GM12878 (cell line): ENCODE data around the gene VAT1. TPM values are rescaled to one million over a fixed set of nuclear protein-coding genes. Genes with fewer than 3 reads are reported as not detected.

Experiments
- BACH1 ChIP-seq: fragments of 450-650 bp; IDR thresholded peaks from 2 replicates; pipeline ENCODE4 v1.6.1; 2017; ENCODE audit warnings: mild to moderate bottlenecking, borderline replicate concordance
- CREB1 ChIP-seq: IDR thresholded peaks from 2 replicates; pipeline ENCODE4 v1.6.1; 2012; ENCODE audit warnings: low read depth, mild to moderate bottlenecking, inconsistent platforms
- DPF2 ChIP-seq: fragments of 450-650 bp; IDR thresholded peaks from 2 replicates; pipeline ENCODE4 v1.6.1; 2017; ENCODE audit warnings: mild to moderate bottlenecking
- EGR1 ChIP-seq, 2 experiments: IDR thresholded peaks; 1 replicate in 1 of 2; 2 replicates in 1 of 2; pipeline ENCODE4 v1.6.1; 2011 to 2012; ENCODE audit warnings: low read depth in 2 of 2, low read length in 2 of 2, borderline replicate concordance in 1 of 2, mild to moderate bottlenecking in 1 of 2, moderate library complexity in 1 of 2
- EZH2 ChIP-seq: IDR thresholded peaks from 2 replicates; pipeline ENCODE4 v1.6.1; 2012; ENCODE audit warnings: low read depth, mild to moderate bottlenecking, control low read depth, inconsistent platforms, low read length, borderline replicate concordance; ENCODE audit not compliant: control insufficient read depth
- GABPA ChIP-seq: IDR thresholded peaks from 2 replicates; pipeline ENCODE4 v1.6.1; 2014; ENCODE audit warnings: antibody characterized with exemption, low read depth, mild to moderate bottlenecking, inconsistent platforms
- HDAC6 ChIP-seq: fragments of 200-600 bp; sonication (generic); IDR thresholded peaks from one replicate; pipeline ENCODE4 v1.8.0; 2017; ENCODE audit warnings: antibody characterized with exemption; ENCODE audit not compliant: unreplicated experiment
- MXI1 ChIP-seq: fragments of 150-350 bp; IDR thresholded peaks from 2 replicates; pipeline ENCODE4 v1.6.1; 2011; ENCODE audit warnings: low read depth, mild to moderate bottlenecking, inconsistent platforms, low read length, improper control_type of control experiment
- NR2C1 ChIP-seq: fragments of 450-650 bp; IDR thresholded peaks from 2 replicates; pipeline ENCODE4 v1.6.1; 2017; ENCODE audit warnings: antibody characterized with exemption, mild to moderate bottlenecking, moderate library complexity
- NR2C2 ChIP-seq: IDR thresholded peaks from 2 replicates; pipeline ENCODE4 v1.6.1; 2011; ENCODE audit warnings: borderline replicate concordance, low read depth; ENCODE audit not compliant: control insufficient read depth, insufficient read length
- RAD51 ChIP-seq: fragments of 450-650 bp; IDR thresholded peaks from 2 replicates; pipeline ENCODE4 v1.6.1; 2016; ENCODE audit warnings: moderate library complexity, mild to moderate bottlenecking, inconsistent platforms
- RB1 ChIP-seq: fragments of 450-650 bp; formaldehyde crosslinking; IDR thresholded peaks from 2 replicates; pipeline ENCODE4 v1.6.1; 2017; ENCODE audit warnings: mild to moderate bottlenecking, borderline replicate concordance
- SIN3A ChIP-seq: IDR thresholded peaks from 2 replicates; pipeline ENCODE4 v1.6.1; 2012; ENCODE audit warnings: low read depth, low read length, improper control_type of control experiment
- SMARCA5 ChIP-seq: fragments of 450-650 bp; IDR thresholded peaks from 2 replicates; pipeline ENCODE4 v1.6.1; 2017; ENCODE audit warnings: mild to moderate bottlenecking
- ZNF274 ChIP-seq: IDR thresholded peaks from one replicate; pipeline ENCODE4 v1.8.0; 2011; ENCODE audit not compliant: insufficient read length, insufficient read depth
- ZNF384 ChIP-seq: IDR thresholded peaks from 2 replicates; pipeline ENCODE4 v1.6.1; 2012; ENCODE audit warnings: low read depth, mild to moderate bottlenecking, low read length, improper control_type of control experiment, borderline replicate concordance
- polyA plus RNA-seq, 11 experiments: library from polyadenylated mRNA; depleted of rRNA in 4 of 11; unstranded in 6 of 11; stranded (reverse) in 5 of 11; fragments of >200 nt; fragmentation: Nextera tagmentation in 4 of 11; fragmentation: Illumina TruSeq in 1 of 11; extraction: Ambion mirVana in 4 of 11; extraction: Trizol in 1 of 11; gene quantifications; 1 replicate in 1 of 11; 2 replicates in 10 of 11; pipeline versions ENCODE4 v1.2.1 to v1.2.3, GENCODE V29; 2011 to 2016; ENCODE audit warnings: inconsistent platforms in 2 of 11, missing spikeins in 2 of 11, low read depth in 1 of 11
- total RNA-seq, 4 experiments: library from RNA; depleted of rRNA in 3 of 4; stranded (reverse); fragments of >200 nt in 3 of 4; fragmentation: Illumina TruSeq in 1 of 4; extraction: Trizol in 1 of 4; gene quantifications; 2 replicates each; pipeline versions ENCODE4 v1.2.1 to v1.2.3, GENCODE V29; 2013 to 2021
- TF ChIP-seq, protein P1 (sequence below): IDR thresholded peaks from 2 replicates; pipeline ENCODE4 v1.6.1; 2012; ENCODE audit warnings: low read depth, low read length, improper control_type of control experiment
- TF ChIP-seq, protein P2 (sequence below): fragments of 450-650 bp; IDR thresholded peaks from 2 replicates; pipeline ENCODE4 v1.6.1; 2018; ENCODE audit warnings: borderline replicate concordance, mild to moderate bottlenecking; ENCODE audit not compliant: partially characterized antibody
- TF ChIP-seq, protein P3 (sequence below): IDR thresholded peaks from 2 replicates; pipeline ENCODE4 v1.6.1; 2011; ENCODE audit warnings: low read depth, mild to moderate bottlenecking, low read length, moderate library complexity, borderline replicate concordance; ENCODE audit errors: extremely low read depth
- TF ChIP-seq, protein P4 (sequence below): IDR thresholded peaks from 2 replicates; pipeline ENCODE4 v1.6.1; 2012; ENCODE audit warnings: mild to moderate bottlenecking, low read depth, low read length
- TF ChIP-seq, protein P5 (sequence below): IDR thresholded peaks from 2 replicates; pipeline ENCODE4 v1.6.1; 2012; ENCODE audit warnings: low read depth, low read length, improper control_type of control experiment

VAT1 gene
- total and polyA plus RNA-seq, 10 of the 15 experiments (the other 5 are each of a cell fraction or from before 2014, with no cell fraction given): 5.0 to 19.8 (median 8.2) TPM

DNA sequence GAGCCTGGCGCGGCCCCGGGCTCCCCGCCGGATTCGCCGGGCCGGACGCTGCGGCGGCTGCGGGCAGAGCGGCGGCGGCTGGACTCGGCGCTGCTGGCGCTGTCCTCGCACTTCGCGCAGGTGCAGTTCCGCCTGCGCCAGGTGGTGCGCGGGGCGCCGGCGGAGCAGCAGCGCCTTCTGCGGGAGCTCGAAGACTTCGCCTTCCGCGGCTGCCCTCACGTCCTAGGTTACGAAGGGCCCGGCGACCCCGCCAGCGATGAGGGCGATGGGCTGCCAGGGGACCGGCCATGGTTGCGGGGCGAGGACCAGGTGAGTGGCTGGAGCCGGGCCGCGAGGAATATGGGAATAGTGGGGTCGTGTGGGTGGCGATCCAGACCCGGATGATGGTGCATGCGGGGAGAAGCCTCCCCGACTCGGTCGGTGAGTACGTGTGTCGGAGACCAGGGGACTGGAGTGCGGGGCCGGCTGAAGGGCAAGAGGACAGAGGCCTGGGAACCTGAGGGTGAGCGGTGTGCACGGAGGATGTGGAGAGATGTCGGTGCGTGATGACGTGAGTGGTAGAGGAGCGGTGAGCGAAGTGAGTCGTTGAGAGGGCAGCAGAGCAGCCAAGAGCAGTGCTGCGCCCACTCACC lies 41.3 kb downstream of the VAT1 start (continued):
- TF ChIP-seq HDAC6: no peak
- TF ChIP-seq, protein P1, sequence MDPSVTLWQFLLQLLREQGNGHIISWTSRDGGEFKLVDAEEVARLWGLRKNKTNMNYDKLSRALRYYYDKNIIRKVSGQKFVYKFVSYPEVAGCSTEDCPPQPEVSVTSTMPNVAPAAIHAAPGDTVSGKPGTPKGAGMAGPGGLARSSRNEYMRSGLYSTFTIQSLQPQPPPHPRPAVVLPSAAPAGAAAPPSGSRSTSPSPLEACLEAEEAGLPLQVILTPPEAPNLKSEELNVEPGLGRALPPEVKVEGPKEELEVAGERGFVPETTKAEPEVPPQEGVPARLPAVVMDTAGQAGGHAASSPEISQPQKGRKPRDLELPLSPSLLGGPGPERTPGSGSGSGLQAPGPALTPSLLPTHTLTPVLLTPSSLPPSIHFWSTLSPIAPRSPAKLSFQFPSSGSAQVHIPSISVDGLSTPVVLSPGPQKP: no peak
- peak; percentile 39; the same call in 1 of the 2 replicates for TF ChIP-seq BACH1
- peak; percentile 82 for TF ChIP-seq CREB1
- TF ChIP-seq NR2C2: no peak
- TF ChIP-seq, protein P2, sequence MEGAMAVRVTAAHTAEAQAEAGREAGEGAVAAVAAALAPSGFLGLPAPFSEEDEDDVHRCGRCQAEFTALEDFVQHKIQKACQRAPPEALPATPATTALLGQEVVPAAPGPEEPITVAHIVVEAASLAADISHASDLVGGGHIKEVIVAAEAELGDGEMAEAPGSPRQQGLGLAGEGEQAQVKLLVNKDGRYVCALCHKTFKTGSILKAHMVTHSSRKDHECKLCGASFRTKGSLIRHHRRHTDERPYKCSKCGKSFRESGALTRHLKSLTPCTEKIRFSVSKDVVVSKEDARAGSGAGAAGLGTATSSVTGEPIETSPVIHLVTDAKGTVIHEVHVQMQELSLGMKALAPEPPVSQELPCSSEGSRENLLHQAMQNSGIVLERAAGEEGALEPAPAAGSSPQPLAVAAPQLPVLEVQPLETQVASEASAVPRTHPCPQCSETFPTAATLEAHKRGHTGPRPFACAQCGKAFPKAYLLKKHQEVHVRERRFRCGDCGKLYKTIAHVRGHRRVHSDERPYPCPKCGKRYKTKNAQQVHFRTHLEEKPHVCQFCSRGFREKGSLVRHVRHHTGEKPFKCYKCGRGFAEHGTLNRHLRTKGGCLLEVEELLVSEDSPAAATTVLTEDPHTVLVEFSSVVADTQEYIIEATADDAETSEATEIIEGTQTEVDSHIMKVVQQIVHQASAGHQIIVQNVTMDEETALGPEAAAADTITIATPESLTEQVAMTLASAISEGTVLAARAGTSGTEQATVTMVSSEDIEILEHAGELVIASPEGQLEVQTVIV: no peak
- TF ChIP-seq RB1: no peak
- TF ChIP-seq, protein P3, sequence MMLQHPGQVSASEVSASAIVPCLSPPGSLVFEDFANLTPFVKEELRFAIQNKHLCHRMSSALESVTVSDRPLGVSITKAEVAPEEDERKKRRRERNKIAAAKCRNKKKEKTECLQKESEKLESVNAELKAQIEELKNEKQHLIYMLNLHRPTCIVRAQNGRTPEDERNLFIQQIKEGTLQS: no peak
- TF ChIP-seq ZNF384: no peak
- TF ChIP-seq EZH2: no peak
- TF ChIP-seq, protein P4, sequence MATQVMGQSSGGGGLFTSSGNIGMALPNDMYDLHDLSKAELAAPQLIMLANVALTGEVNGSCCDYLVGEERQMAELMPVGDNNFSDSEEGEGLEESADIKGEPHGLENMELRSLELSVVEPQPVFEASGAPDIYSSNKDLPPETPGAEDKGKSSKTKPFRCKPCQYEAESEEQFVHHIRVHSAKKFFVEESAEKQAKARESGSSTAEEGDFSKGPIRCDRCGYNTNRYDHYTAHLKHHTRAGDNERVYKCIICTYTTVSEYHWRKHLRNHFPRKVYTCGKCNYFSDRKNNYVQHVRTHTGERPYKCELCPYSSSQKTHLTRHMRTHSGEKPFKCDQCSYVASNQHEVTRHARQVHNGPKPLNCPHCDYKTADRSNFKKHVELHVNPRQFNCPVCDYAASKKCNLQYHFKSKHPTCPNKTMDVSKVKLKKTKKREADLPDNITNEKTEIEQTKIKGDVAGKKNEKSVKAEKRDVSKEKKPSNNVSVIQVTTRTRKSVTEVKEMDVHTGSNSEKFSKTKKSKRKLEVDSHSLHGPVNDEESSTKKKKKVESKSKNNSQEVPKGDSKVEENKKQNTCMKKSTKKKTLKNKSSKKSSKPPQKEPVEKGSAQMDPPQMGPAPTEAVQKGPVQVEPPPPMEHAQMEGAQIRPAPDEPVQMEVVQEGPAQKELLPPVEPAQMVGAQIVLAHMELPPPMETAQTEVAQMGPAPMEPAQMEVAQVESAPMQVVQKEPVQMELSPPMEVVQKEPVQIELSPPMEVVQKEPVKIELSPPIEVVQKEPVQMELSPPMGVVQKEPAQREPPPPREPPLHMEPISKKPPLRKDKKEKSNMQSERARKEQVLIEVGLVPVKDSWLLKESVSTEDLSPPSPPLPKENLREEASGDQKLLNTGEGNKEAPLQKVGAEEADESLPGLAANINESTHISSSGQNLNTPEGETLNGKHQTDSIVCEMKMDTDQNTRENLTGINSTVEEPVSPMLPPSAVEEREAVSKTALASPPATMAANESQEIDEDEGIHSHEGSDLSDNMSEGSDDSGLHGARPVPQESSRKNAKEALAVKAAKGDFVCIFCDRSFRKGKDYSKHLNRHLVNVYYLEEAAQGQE: no peak
- no peak for TF ChIP-seq RAD51
- peak; percentile 7; the same call in 1 of the 2 replicates for TF ChIP-seq SIN3A
- TF ChIP-seq GABPA: no peak
- TF ChIP-seq ZNF274: no peak
- no peak for TF ChIP-seq NR2C1
- TF ChIP-seq, protein P5, sequence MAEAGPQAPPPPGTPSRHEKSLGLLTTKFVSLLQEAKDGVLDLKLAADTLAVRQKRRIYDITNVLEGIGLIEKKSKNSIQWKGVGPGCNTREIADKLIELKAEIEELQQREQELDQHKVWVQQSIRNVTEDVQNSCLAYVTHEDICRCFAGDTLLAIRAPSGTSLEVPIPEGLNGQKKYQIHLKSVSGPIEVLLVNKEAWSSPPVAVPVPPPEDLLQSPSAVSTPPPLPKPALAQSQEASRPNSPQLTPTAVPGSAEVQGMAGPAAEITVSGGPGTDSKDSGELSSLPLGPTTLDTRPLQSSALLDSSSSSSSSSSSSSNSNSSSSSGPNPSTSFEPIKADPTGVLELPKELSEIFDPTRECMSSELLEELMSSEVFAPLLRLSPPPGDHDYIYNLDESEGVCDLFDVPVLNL: no peak
- 0 out of 2 replicates have a peak, but pooled peaks have one; percentile 18 for TF ChIP-seq DPF2
- no peak for TF ChIP-seq MXI1
- no peak for TF ChIP-seq EGR1 (IDR thresholded peaks at IDR 0.05; ENCODE audit: borderline replicate concordance in 1 of 2, low read depth in 2 of 2, low read length in 2 of 2)
- TF ChIP-seq SMARCA5: no peak
